Esophagus (tissue), 2 donors: ENCODE measurements around the gene MACROD2. TPM values are rescaled to one million over a fixed set of nuclear protein-coding genes. Genes with fewer than 3 reads are reported as not detected.

Experiments
- H3K27ac ChIP-seq, 2 donors: one replicate each; pipeline ENCODE4 v1.5.1; 2013; ENCODE audit warnings: low read depth in 2 of 2, mild to moderate bottlenecking in 2 of 2, inconsistent platforms in 1 of 2, low read length in 1 of 2, moderate library complexity in 1 of 2
- H3K27me3 ChIP-seq, 2 donors: one replicate each; pipeline ENCODE4 v1.6.1; 2013; ENCODE audit warnings: low read length in 2 of 2, control low read depth in 1 of 2, mild to moderate bottlenecking in 1 of 2; ENCODE audit not compliant: insufficient read depth in 2 of 2, control insufficient read depth in 1 of 2
- H3K36me3 ChIP-seq, 2 donors: one replicate each; pipeline ENCODE4 v1.6.1; 2013; ENCODE audit warnings: low read length in 1 of 2; ENCODE audit not compliant: control insufficient read depth in 2 of 2, insufficient read depth in 2 of 2
- H3K4me1 ChIP-seq, 2 donors: one replicate each; pipeline ENCODE4 v1.6.1; 2013; ENCODE audit warnings: low read length in 1 of 2; ENCODE audit not compliant: control insufficient read depth in 2 of 2, insufficient read depth in 2 of 2
- H3K4me3 ChIP-seq, 2 donors: one replicate each; pipeline ENCODE4 v1.5.1; 2013; ENCODE audit warnings: low read length in 2 of 2, mild to moderate bottlenecking in 2 of 2, low read depth in 1 of 2, moderate library complexity in 1 of 2
- H3K9me3 ChIP-seq, 2 donors: one replicate each; pipeline ENCODE4 v1.6.1; 2013; ENCODE audit warnings: mild to moderate bottlenecking in 2 of 2, low read depth in 1 of 2, low read length in 1 of 2, moderate library complexity in 1 of 2; ENCODE audit not compliant: control insufficient read depth in 2 of 2, insufficient read depth in 1 of 2
- WGBS, 2 donors: extraction: QIAGEN DNeasy Blood & Tissue Kit; methylation state at CpG; one replicate each; pipeline ENCODE4 v1.1.7; 2013; 5-methylcytosine and 5-hydroxymethylcytosine counted together
- polyA plus RNA-seq, 2 donors: library from polyadenylated mRNA; stranded (reverse); fragments of 200-250 nt; gene quantifications; one replicate each; pipeline ENCODE4 v1.2.3, GENCODE V29; 2013
- donor health status: healthy with polysubstance abuse.
- donor health status: Bipolar disorder and iron deficiency.

The MACROD2 gene
- polyA plus RNA-seq, 2 donors, result 0.64 to 1.9 TPM

GRCh38 chr20:14906908-14907434 is 911.7 kb downstream of the MACROD2 start:
- H3K4me3 ChIP-seq, result no peak overlapping the region
- H3K27ac ChIP-seq, result no peak overlapping the region
- H3K4me1 ChIP-seq, result no peaks in the 10 kb centered on the region
- H3K9me3 ChIP-seq, result no peaks in the 10 kb centered on the region
- WGBS, 2 donors, result 82 to 89% methylated on average over 2 of the region's 2 CpGs
- H3K36me3 ChIP-seq, result no peaks in the 10 kb centered on the region
- H3K27me3 ChIP-seq, result no peaks in the 10 kb centered on the region

- Histone ChIP-seq H3K27me3 (no peaks in the 10 kb centered on the region), H3K9me3 (no peaks in the 10 kb centered on the region), H3K36me3 (no peaks in the 10 kb centered on the region), H3K4me3 (no peak overlapping the region), H3K4me1 (no peaks in the 10 kb centered on the region), H3K27ac (no peak overlapping the region)
- WGBS, 2 donors, result 95 to 96% methylated on average over 2 of the region's 2 CpGs
Measured at GRCh38 chr20:14910126-14910525, 914.8 kb downstream of the MACROD2 start.

GRCh38 chr20:14913896-14914620 is 918.7 kb downstream of the MACROD2 start:
- 82 to 90% methylated on average over 6 of the region's 6 CpGs for WGBS, 2 donors
- Histone ChIP-seq H3K27me3 (peaks cover 0 to 2% of the 10 kb centered on the region in 2 donors), H3K27ac (no peak overlapping the region), H3K36me3 (no peaks in the 10 kb centered on the region), H3K4me1 (no peaks in the 10 kb centered on the region), H3K9me3 (no peaks in the 10 kb centered on the region), H3K4me3 (no peak overlapping the region)

- Histone ChIP-seq H3K27ac (no peak overlapping the region), H3K9me3 (no peaks in the 10 kb centered on the region), H3K4me1 (no peaks in the 10 kb centered on the region), H3K36me3 (no peaks in the 10 kb centered on the region), H3K27me3 (peaks cover 0 to 2% of the 10 kb centered on the region in 2 donors), H3K4me3 (no peak overlapping the region)
- 71 to 82% methylated on average over 2 of the region's 2 CpGs for WGBS, 2 donors
Measured at GRCh38 chr20:14914633-14915032, 919.3 kb downstream of the MACROD2 start.

GRCh38 chr20:14915356-14915755 is 920.0 kb downstream of the MACROD2 start:
- Histone ChIP-seq H3K27me3 (peaks cover 0 to 2% of the 10 kb centered on the region in 2 donors), H3K36me3 (no peaks in the 10 kb centered on the region), H3K4me3 (no peak overlapping the region), H3K4me1 (no peaks in the 10 kb centered on the region), H3K27ac (no peak overlapping the region), H3K9me3 (no peaks in the 10 kb centered on the region)
- WGBS, 2 donors, result 43 to 50% methylated on average over 8 of the region's 8 CpGs

GRCh38 chr20:14916360-14916920 is 921.1 kb downstream of the MACROD2 start:
- WGBS, 2 donors, result 87 to 89% methylated on average over 4 of the region's 4 CpGs

GRCh38 chr20:14918281-14918680 is 923.0 kb downstream of the MACROD2 start:
- Histone ChIP-seq H3K4me3 (no peak overlapping the region), H3K4me1 (no peaks in the 10 kb centered on the region), H3K27me3 (peaks cover 0 to 2% of the 10 kb centered on the region in 2 donors), H3K27ac (no peak overlapping the region), H3K9me3 (no peaks in the 10 kb centered on the region), H3K36me3 (no peaks in the 10 kb centered on the region)
- 88 to 98% methylated on average over 1 of the region's 1 CpG for WGBS, 2 donors

More at GRCh38 chr20:14916360-14916920, 921.1 kb downstream of the MACROD2 start:
- Histone ChIP-seq H3K4me1 (no peaks in the 10 kb centered on the region), H3K27me3 (peaks cover 0 to 2% of the 10 kb centered on the region in 2 donors), H3K4me3 (no peak overlapping the region), H3K9me3 (no peaks in the 10 kb centered on the region), H3K27ac (no peak overlapping the region), H3K36me3 (no peaks in the 10 kb centered on the region)

GRCh38 chr20:14918976-14919375 is 923.7 kb downstream of the MACROD2 start:
- H3K27me3 ChIP-seq, result peaks cover 0 to 2% of the 10 kb centered on the region in 2 donors
- no peaks in the 10 kb centered on the region for H3K9me3 ChIP-seq
- H3K4me1 ChIP-seq, result no peaks in the 10 kb centered on the region
- WGBS, 2 donors, result 67 to 83% methylated on average over 3 of the region's 3 CpGs
- H3K4me3 ChIP-seq, result no peak overlapping the region
- no peak overlapping the region for H3K27ac ChIP-seq
- H3K36me3 ChIP-seq, result no peaks in the 10 kb centered on the region

- no peaks in the 10 kb centered on the region for H3K9me3 ChIP-seq
- H3K4me3 ChIP-seq, result no peak overlapping the region
- peaks cover 0 to 2% of the 10 kb centered on the region in 2 donors for H3K27me3 ChIP-seq
- no peaks in the 10 kb centered on the region for H3K36me3 ChIP-seq
- H3K4me1 ChIP-seq, result no peaks in the 10 kb centered on the region
- no peak overlapping the region for H3K27ac ChIP-seq
- 15 to 18% methylated on average over 7 of the region's 7 CpGs for WGBS, 2 donors
Measured at GRCh38 chr20:14919501-14920081, 924.3 kb downstream of the MACROD2 start.
